ENCODE measurements around the gene WDR41. TPM values are rescaled to one million over a fixed set of nuclear protein-coding genes. Genes with fewer than 3 reads are reported as not detected.

The WDR41 gene
- total RNA-seq, 1 donor = 114 TPM

GRCh38 chr5:77402796-77403195 lies 89.3 kb downstream of the WDR41 start:
- no peak for TF ChIP-seq CTCF (IDR thresholded peaks at IDR 0.05; ENCODE audit: extremely low read depth, low read depth, low read length)
- no peaks in the 10 kb centered on the region for H3K79me2 ChIP-seq (ENCODE audit: insufficient read depth, low read length)
- H2AFZ ChIP-seq (ENCODE audit: low read length) = no peak overlapping the region
- DNase-seq (ENCODE audit: insufficient read length, low spot score, missing footprints) = no peak
- no peak overlapping the region for H3K4me2 ChIP-seq (ENCODE audit: insufficient read depth, low read length)
- no peak overlapping the region for H3K4me3 ChIP-seq (ENCODE audit: insufficient read depth, low read length)
- H3K9me3 ChIP-seq (ENCODE audit: low read depth, low read length) = no peaks in the 10 kb centered on the region
- no peaks in the 10 kb centered on the region for H4K20me1 ChIP-seq (ENCODE audit: insufficient read depth, low read length)
- H3K27ac ChIP-seq (ENCODE audit: low read depth, low read length) = no peak overlapping the region
- H3K4me1 ChIP-seq (ENCODE audit: insufficient read depth, low read length) = peaks cover 3% of the 10 kb centered on the region
- peaks cover 7% of the 10 kb centered on the region for H3K27me3 ChIP-seq (ENCODE audit: insufficient read depth, low read length)
- H3K36me3 ChIP-seq (ENCODE audit: insufficient read depth, low read length) = no peaks in the 10 kb centered on the region

DNA sequence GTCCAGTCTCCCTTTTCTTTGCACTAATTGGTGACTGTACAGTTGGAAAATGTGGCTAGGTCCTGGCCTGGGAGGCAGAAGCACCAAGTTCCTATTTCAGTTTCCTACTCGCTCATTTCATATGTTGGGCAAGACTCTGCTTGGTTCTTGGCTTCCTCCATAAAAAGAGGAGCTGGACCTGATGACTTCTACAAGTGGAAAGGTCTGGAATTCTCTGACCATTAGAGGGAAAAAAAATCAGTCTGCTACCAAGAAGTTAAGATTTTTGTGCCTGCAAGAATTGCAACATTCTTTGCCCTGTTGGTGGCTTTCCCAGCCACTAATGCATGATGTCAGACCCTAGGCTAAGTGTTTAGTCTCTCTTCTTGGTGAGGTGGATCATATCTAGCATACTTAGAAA lies 91.5 kb downstream of the WDR41 start:
- no peak overlapping the region for H3K27ac ChIP-seq (ENCODE audit: low read depth, low read length)

DNA sequence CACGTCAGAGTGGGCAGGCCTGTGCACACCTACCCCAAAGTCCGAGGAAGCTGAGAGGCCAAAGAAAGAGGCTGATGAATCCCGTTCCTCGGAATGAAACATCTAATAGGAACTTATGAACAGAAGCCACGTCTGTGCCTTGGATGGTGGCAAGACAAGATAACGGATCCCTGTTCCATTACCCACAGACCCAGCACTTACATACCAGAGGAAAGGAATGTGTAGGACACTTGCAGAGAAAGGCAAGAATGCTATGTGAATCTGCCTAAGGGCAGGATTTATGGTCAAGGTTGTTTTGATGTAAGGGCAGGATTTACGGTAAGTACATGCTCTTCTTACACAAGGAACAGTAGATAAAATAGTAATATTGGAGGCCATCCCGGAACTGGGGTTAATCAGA lies 93.2 kb downstream of the WDR41 start:
- H4K20me1 ChIP-seq (ENCODE audit: insufficient read depth, low read length) = no peaks in the 10 kb centered on the region
- no peak overlapping the region for H3K4me3 ChIP-seq (ENCODE audit: insufficient read depth, low read length)
- H3K4me2 ChIP-seq (ENCODE audit: insufficient read depth, low read length) = no peak overlapping the region
- DNase-seq (ENCODE audit: insufficient read length, low spot score, missing footprints) = no peak
- no peaks in the 10 kb centered on the region for H3K9me3 ChIP-seq (ENCODE audit: low read depth, low read length)
- TF ChIP-seq CTCF (IDR thresholded peaks at IDR 0.05; ENCODE audit: extremely low read depth, low read depth, low read length) = no peak
- H3K4me1 ChIP-seq (ENCODE audit: insufficient read depth, low read length) = peaks cover 6% of the 10 kb centered on the region
- no peaks in the 10 kb centered on the region for H3K79me2 ChIP-seq (ENCODE audit: insufficient read depth, low read length)
- no peaks in the 10 kb centered on the region for H3K36me3 ChIP-seq (ENCODE audit: insufficient read depth, low read length)
- H3K27me3 ChIP-seq (ENCODE audit: insufficient read depth, low read length) = no peaks in the 10 kb centered on the region
- H2AFZ ChIP-seq (ENCODE audit: low read length) = no peak overlapping the region
- no peak overlapping the region for H3K27ac ChIP-seq (ENCODE audit: low read depth, low read length)

More for the DNA sequence above, 91.5 kb downstream of the WDR41 start:
- Histone ChIP-seq H3K4me3 (ENCODE audit: insufficient read depth, low read length) (no peak overlapping the region), H3K27me3 (ENCODE audit: insufficient read depth, low read length) (no peaks in the 10 kb centered on the region), H3K4me2 (ENCODE audit: insufficient read depth, low read length) (no peak overlapping the region), H2AFZ (ENCODE audit: low read length) (no peak overlapping the region), H3K36me3 (ENCODE audit: insufficient read depth, low read length) (no peaks in the 10 kb centered on the region), H3K79me2 (ENCODE audit: insufficient read depth, low read length) (no peaks in the 10 kb centered on the region), H3K9me3 (ENCODE audit: low read depth, low read length) (no peaks in the 10 kb centered on the region), H4K20me1 (ENCODE audit: insufficient read depth, low read length) (no peaks in the 10 kb centered on the region), H3K4me1 (ENCODE audit: insufficient read depth, low read length) (peaks cover 6% of the 10 kb centered on the region)
- no peak for DNase-seq (ENCODE audit: insufficient read length, low spot score, missing footprints)
- no peak for TF ChIP-seq CTCF (IDR thresholded peaks at IDR 0.05; ENCODE audit: extremely low read depth, low read depth, low read length)

DNA sequence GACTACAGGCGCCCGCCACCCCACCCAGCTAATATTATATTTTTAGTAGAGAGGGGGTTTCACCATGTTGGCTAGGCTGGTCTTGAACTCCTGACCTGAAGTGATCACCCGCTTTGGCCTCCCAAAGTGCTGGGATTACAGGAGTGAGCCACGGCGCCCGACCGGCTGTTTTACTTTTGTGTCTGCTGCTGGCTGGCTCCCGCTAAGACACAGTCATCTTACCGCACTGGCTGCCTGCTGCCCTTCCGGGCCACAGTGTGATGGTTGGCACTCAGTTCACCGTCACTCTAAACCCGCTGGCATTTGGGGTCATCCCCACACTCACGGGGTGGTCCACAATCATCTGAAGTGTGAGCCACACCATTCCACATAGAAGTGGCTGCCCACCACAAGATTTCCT lies 93.7 kb downstream of the WDR41 start:
- no peak for DNase-seq (ENCODE audit: insufficient read length, low spot score, missing footprints)
- Histone ChIP-seq H4K20me1 (ENCODE audit: insufficient read depth, low read length) (no peaks in the 10 kb centered on the region), H3K36me3 (ENCODE audit: insufficient read depth, low read length) (no peaks in the 10 kb centered on the region), H3K4me2 (ENCODE audit: insufficient read depth, low read length) (no peak overlapping the region), H3K27ac (ENCODE audit: low read depth, low read length) (no peak overlapping the region), H3K4me1 (ENCODE audit: insufficient read depth, low read length) (peaks cover 6% of the 10 kb centered on the region), H3K27me3 (ENCODE audit: insufficient read depth, low read length) (no peaks in the 10 kb centered on the region), H3K9me3 (ENCODE audit: low read depth, low read length) (no peaks in the 10 kb centered on the region), H2AFZ (ENCODE audit: low read length) (no peak overlapping the region), H3K79me2 (ENCODE audit: insufficient read depth, low read length) (no peaks in the 10 kb centered on the region), H3K4me3 (ENCODE audit: insufficient read depth, low read length) (no peak overlapping the region)
- no peak for TF ChIP-seq CTCF (IDR thresholded peaks at IDR 0.05; ENCODE audit: extremely low read depth, low read depth, low read length)

Data from osteoblast (primary cell).